BE2C (cell line): ENCODE results near the gene MYMX.

ENCODE experiments used
- DNase-seq: peaks from one replicate; pipeline ENCODE4 v3.0.0-alpha.2; 2020
- H3K27me3 ChIP-seq: fragments of 250-450 bp; sonication (Bioruptor Pico); 2 replicates; pipeline ENCODE4 v1.5.1; 2020; ENCODE audit warnings: mild to moderate bottlenecking
- H3K36me3 ChIP-seq: fragments of 250-450 bp; sonication (Bioruptor Pico); 2 replicates; pipeline ENCODE4 v1.5.1; 2020; ENCODE audit warnings: mild to moderate bottlenecking
- H3K4me1 ChIP-seq: fragments of 250-450 bp; sonication (Bioruptor Pico); 2 replicates; pipeline ENCODE4 v1.5.1; 2020
- H3K4me3 ChIP-seq: 2 replicates; pipeline ENCODE4 v1.5.1; 2011; ENCODE audit warnings: low read depth, low read length
- H3K9me3 ChIP-seq: fragments of 250-450 bp; sonication (Bioruptor Pico); 2 replicates; pipeline ENCODE4 v1.5.1; 2020
- CTCF ChIP-seq: IDR thresholded peaks from 2 replicates; pipeline ENCODE4 v1.5.1; 2012; ENCODE audit warnings: mild to moderate bottlenecking, low read depth, low read length

Gene MYMX

GRCh38 chr6:44258325-44258863 is 41.7 kb downstream of the MYMX start:
- Histone ChIP-seq H3K4me1 (no peaks in the 10 kb centered on the region; the same call in 1 of the 2 replicates), H3K4me3 (no peak overlapping the region), H3K36me3 (peaks cover 36% of the 10 kb centered on the region), H3K27me3 (no peaks in the 10 kb centered on the region), H3K9me3 (no peaks in the 10 kb centered on the region)
- DNase-seq, result no peak
- TF ChIP-seq CTCF, result no peak

- H3K36me3 ChIP-seq, result peaks cover 31% of the 10 kb centered on the region
- TF ChIP-seq CTCF, result no peak
- no peak overlapping the region for H3K4me3 ChIP-seq
- H3K27me3 ChIP-seq, result no peaks in the 10 kb centered on the region
- no peaks in the 10 kb centered on the region for H3K9me3 ChIP-seq
- DNase-seq, result no peak
- H3K4me1 ChIP-seq, result no peaks in the 10 kb centered on the region; the same call in 1 of the 2 replicates
Observed at GRCh38 chr6:44258921-44259320, 42.2 kb downstream of the MYMX start.

GRCh38 chr6:44260011-44260410 is 43.3 kb downstream of the MYMX start:
- DNase-seq, result no peak
- Histone ChIP-seq H3K4me1 (no peaks in the 10 kb centered on the region), H3K4me3 (no peak overlapping the region), H3K9me3 (no peaks in the 10 kb centered on the region), H3K36me3 (peaks cover 20% of the 10 kb centered on the region), H3K27me3 (no peaks in the 10 kb centered on the region)
- TF ChIP-seq CTCF, result no peak

- Histone ChIP-seq H3K36me3 (peaks cover 14% of the 10 kb centered on the region), H3K4me3 (no peak overlapping the region), H3K4me1 (no peaks in the 10 kb centered on the region), H3K9me3 (no peaks in the 10 kb centered on the region), H3K27me3 (no peaks in the 10 kb centered on the region)
- TF ChIP-seq CTCF, result no peak
- DNase-seq, result no peak
Observed at GRCh38 chr6:44260451-44261297, 43.9 kb downstream of the MYMX start.

- H3K4me3 ChIP-seq, result no peak overlapping the region
- DNase-seq, result no peak
- no peak for TF ChIP-seq CTCF
- H3K9me3 ChIP-seq, result no peaks in the 10 kb centered on the region
- H3K4me1 ChIP-seq, result no peaks in the 10 kb centered on the region
- peaks cover 6% of the 10 kb centered on the region for H3K36me3 ChIP-seq
- no peaks in the 10 kb centered on the region for H3K27me3 ChIP-seq
Observed at GRCh38 chr6:44261581-44261980, 44.9 kb downstream of the MYMX start.
